Measurements from ENCODE around the gene GPRC5C.

GRCh38 chr17:74449306-74449705 lies 17.4 kb downstream of the GPRC5C start:
- no peak for TF ChIP-seq FOXP4 (CRISPR knock-in tag; IDR thresholded peaks at IDR 0.05)
- no peak for TF ChIP-seq MYC (CRISPR knock-in tag; IDR thresholded peaks at IDR 0.05; ENCODE audit: borderline replicate concordance)
- TF ChIP-seq KDM5B (CRISPR knock-in tag; IDR thresholded peaks at IDR 0.05; ENCODE audit: borderline replicate concordance), result no peak
- no peak for TF ChIP-seq MAFG (CRISPR knock-in tag; IDR thresholded peaks at IDR 0.05)

Measured in HepG2 (cell line).